Measurements from ENCODE around the gene ANXA8L1. TPM values are rescaled to one million over a fixed set of nuclear protein-coding genes. Genes with fewer than 3 reads are reported as not detected.
"Not testable (repeated sequence)": the region's sequence is repeated elsewhere in the genome, so short reads cannot be mapped to it uniquely, and the experiment has no call there.

ANXA8L1 gene
- 0.21 TPM for polyA plus RNA-seq (2013, experiment 1 of 2; ENCODE audit: insufficient read length)
- polyA plus RNA-seq (2013, experiment 2 of 2; ENCODE audit: insufficient read length), result not detected

GRCh38 chr10:46375406-46375805 is at the start of gene ANXA8L1:
Gene ANXA8L1, plus strand, starts transcription at chr10:46375776. Its CDS starts 76 bp downstream, at chr10:46375852.
- not testable (repeated sequence) for DNase-seq

- no peak for DNase-seq
Observed at GRCh38 chr10:46326066-46326465, 49.5 kb upstream of the ANXA8L1 start.

- no peak for DNase-seq
Observed at GRCh38 chr10:46326971-46327370, 48.6 kb upstream of the ANXA8L1 start.

- DNase-seq, result no peak
Observed at GRCh38 chr10:46327685-46328084, 47.9 kb upstream of the ANXA8L1 start.

- no peak for DNase-seq
Observed at GRCh38 chr10:46328853-46329689, 46.5 kb upstream of the ANXA8L1 start.

GRCh38 chr10:46329690-46330016 is 45.9 kb upstream of the ANXA8L1 start:
- no peak for DNase-seq

- DNase-seq, result no peak
Observed at GRCh38 chr10:46330894-46331293, 44.7 kb upstream of the ANXA8L1 start.

- not testable (repeated sequence) for DNase-seq
Observed at GRCh38 chr10:46365484-46365883, 10.1 kb upstream of the ANXA8L1 start.

GRCh38 chr10:46367209-46367608 is 8.4 kb upstream of the ANXA8L1 start:
- not testable (repeated sequence) for DNase-seq

- DNase-seq, result not testable (repeated sequence)
Observed at GRCh38 chr10:46367666-46368240, 7.8 kb upstream of the ANXA8L1 start.

GRCh38 chr10:46368956-46369355 is 6.6 kb upstream of the ANXA8L1 start:
- not testable (repeated sequence) for DNase-seq

GRCh38 chr10:46374410-46374809 is 1.2 kb upstream of the ANXA8L1 start:
- not testable (repeated sequence) for DNase-seq

- DNase-seq, result not testable (repeated sequence)
Observed at GRCh38 chr10:46377022-46377421, 1.4 kb downstream of the ANXA8L1 start.

GRCh38 chr10:46377651-46378050 is 2.1 kb downstream of the ANXA8L1 start:
- not testable (repeated sequence) for DNase-seq

GRCh38 chr10:46378108-46378507 is 2.5 kb downstream of the ANXA8L1 start:
- not testable (repeated sequence) for DNase-seq

GRCh38 chr10:46379233-46379848 is 3.8 kb downstream of the ANXA8L1 start:
- not testable (repeated sequence) for DNase-seq

- not testable (repeated sequence) for DNase-seq
Observed at GRCh38 chr10:46385858-46386257, 10.3 kb downstream of the ANXA8L1 start.

GRCh38 chr10:46386694-46387093 is 11.1 kb downstream of the ANXA8L1 start:
- DNase-seq, result not testable (repeated sequence)

- DNase-seq, result not testable (repeated sequence)
Observed at GRCh38 chr10:46387309-46387902, 11.8 kb downstream of the ANXA8L1 start.

- not testable (repeated sequence) for DNase-seq
Observed at GRCh38 chr10:46391422-46391821, 15.8 kb downstream of the ANXA8L1 start.

- peak; percentile 62 for DNase-seq
Observed at GRCh38 chr10:46396441-46397279, 21.1 kb downstream of the ANXA8L1 start.

- not testable (repeated sequence) for DNase-seq
Observed at GRCh38 chr10:46397767-46398166, 22.2 kb downstream of the ANXA8L1 start.
